Ovary (tissue), 3 donors: ENCODE data around the gene ADI1.

ENCODE experiments used
- CTCF ChIP-seq, 3 donors: fragments of 450-650 bp in 2 of 3; fragments of 200-600 bp in 1 of 3; IDR thresholded peaks; one replicate each; pipeline versions ENCODE4 v1.5.1 to v1.8.0; 2016 to 2022; ENCODE audit warnings: antibody characterized with exemption in 3 of 3, mild to moderate bottlenecking in 1 of 3
- EP300 ChIP-seq: sonication (generic); formaldehyde crosslinking; IDR thresholded peaks from one replicate; pipeline ENCODE4 v1.6.1; 2017; ENCODE audit warnings: antibody characterized with exemption
- POLR2A ChIP-seq: fragments of 450-650 bp; IDR thresholded peaks from one replicate; pipeline ENCODE4 v1.6.1; 2017; ENCODE audit warnings: antibody characterized with exemption, mild to moderate bottlenecking, moderate library complexity
- donor health status: DM: no; HTN: no; CAD: no.

- no peak for TF ChIP-seq POLR2A
- no peak for TF ChIP-seq CTCF (IDR thresholded peaks at IDR 0.05)
- TF ChIP-seq EP300 = no peak
Measured at GRCh38 chr2:3498783-3499394, 20.4 kb downstream of the ADI1 start.
